GM21723 (cell line): Measurements from ENCODE around the gene KDM1B.
"Not testable (repeated sequence)": the region's sequence is repeated elsewhere in the genome, so short reads cannot be mapped to it uniquely, and the experiment has no call there.

Source experiments
- ATAC-seq: cut with Tn5 transposase; IDR thresholded peaks from one replicate; pipeline ENCODE4 v1.9.1; 2021; ENCODE audit warnings: mild to moderate bottlenecking, moderate library complexity; ENCODE audit not compliant: unreplicated experiment

KDM1B gene

DNA sequence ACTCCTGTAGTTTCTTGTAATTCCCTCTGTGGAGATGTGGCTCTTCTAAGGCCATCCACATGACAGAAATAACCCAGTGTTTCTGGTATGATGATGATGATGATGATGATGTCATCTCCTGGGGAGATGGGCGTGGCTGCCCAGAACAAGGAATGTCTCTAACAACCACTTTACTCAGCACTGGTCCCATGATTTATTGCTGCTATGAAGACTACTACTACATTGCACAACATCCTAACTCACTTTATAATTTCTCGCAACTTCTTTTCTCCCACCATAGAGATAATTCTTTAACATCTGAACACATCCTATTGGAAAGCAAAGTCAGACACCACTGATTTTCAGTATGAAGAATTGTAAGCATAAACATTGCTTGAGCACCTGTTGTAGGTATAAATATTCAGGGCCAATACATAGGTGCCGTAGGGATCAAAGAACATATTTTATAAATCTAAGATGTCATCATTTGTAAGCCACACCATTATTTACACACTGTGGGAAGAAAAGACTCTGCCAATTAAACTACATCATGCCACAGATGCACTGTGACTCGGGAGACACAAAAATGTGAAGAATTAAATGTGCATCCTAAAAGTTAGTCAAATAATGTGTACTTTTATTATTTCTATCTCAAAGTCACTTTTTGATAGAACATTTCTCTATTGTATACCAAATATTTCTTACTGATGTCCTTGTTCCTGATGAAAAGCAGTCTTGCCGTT, 6.8 kb upstream of the KDM1B start:
- ATAC-seq = no peak

DNA sequence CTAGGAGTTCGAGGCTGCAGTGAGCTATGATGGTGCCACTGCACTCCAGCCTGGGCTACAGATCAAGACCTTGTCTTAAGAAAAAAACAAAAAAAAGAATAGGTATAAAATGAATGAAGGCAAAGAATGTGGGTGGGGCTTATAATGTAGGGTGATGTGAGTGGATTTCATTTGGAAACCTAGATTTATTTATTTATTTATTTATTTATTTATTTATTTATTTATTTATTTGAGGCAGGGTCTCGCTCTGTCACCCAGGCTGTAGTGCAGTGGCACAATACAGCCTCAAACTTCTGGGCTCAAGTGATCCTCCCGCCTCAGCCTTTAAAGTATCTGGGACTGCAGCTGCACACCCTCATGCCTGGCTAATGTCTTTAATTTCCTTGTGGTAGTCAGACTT, 3.8 kb upstream of the KDM1B start:
- ATAC-seq = not testable (repeated sequence)

DNA sequence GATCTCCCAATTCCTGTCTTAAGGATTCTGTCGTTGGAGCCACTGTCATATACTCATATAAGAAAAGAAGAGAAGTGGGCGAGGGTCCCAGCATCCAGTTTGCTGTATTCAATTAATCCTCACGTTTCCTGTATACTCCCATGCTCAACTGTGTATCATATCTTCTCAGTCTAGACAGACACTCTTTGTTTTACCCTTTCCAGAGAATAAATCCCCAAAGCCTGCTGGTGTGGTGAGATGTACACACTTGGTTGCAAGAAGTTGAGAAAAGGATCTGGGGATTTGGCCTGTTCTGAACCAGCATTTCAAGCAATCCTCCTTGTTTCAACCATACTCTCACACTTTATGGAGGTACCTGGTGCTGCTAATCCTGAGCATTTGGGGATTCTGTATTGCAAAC, 3.4 kb upstream of the KDM1B start:
- no peak for ATAC-seq

DNA sequence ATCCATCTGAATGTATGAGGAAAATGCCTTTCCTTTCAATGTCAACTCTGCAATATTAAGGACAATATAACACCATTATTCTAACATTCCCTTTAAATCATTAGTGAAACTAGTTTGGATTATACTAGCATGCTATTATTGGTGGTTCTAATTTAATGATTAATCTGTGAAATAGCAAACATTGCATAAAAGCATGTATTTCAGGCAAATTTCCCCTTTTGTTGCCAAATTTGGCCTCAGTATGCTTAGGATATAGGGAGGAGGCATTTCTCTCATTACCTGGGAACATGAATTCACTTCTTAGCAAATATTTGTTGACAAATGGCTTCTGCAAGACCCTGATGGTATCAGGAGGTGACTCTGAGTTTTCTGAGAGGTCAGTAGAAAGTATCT, 1.9 kb upstream of the KDM1B start:
- ATAC-seq = no peak

DNA sequence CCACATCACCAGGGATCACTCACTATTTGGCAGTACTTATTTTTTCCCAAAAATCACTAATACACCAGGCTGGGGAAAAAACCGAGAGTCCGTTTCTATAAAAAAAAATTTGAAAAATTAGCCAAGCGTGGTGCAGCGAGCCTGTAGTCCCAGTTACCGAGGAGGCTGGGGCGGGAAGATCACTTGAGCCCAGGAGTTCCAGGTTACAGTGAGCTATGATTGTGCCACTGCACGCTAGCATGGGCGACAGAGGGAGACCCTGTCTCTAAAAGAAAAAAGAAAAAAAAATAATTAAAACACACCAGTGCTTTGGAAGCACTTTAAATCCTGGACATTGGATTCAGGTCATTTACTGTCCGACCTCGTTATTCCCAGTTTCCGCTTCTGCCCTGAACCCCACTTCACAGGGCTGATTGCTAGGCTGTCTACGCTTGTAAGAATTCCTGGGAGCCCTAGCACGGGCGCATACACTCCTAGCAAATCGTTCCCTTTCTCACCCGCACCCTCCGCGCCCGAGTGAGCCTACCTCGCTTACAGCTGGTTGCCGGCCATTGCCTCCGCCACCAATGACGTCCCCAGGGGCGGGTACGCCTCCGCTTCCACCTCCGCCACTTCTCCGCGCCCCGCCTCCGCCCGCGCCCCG, 594 bp upstream of the KDM1B start, which contains the start of gene TPMT:
Gene TPMT, minus strand, starts transcription at position 571 of the 643 bp plus-strand sequence. CDS start 5,950 bp downstream, outside the sequence.
- ATAC-seq = peak; percentile 68

DNA sequence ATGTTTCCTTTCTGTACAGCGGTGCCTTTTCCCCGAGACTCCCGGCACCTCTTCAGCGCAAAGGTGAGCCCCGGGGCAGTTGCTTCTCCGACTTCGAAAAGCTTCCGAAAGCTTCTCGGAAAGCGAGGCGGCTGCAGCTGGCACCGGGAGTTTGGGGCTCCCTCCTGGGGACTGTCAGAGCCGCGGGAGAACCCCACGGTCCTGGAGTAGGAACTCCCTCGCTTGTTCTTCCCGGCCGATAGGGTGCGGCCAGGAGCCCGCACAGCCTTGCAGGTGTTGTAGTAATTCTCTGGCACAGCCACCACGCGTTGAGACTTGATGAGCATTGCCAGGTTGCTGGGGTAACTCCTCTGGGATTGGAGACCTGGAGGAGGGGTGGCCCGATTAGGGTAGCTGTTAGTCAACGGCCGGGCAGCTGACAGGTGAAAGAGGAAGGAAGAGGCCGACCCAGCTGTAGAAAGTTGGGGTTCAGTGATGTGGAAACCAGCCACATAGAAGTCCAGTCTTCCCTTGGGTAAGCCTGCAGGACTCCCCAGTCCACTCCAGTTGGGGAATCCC, 721 bp downstream of the KDM1B start:
- peak; percentile 41 for ATAC-seq

DNA sequence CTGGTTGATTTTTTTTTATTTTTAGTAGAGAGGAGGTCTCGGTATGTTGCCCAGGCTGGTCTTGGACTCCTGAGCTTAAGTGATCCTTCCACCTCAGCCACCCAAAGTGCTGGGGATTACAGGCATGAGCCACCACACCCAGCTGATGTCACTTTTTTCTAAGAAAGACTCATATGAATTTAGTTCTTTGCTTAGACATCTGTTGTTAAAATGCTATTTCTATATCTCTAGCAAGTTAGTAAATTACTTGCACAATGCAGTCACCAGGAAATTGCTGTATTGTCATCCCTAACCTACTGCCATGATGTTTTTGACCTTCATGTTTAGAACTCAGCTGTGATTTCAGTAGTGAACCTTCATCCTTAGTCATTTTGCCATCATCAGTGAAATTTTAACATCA, 5.7 kb downstream of the KDM1B start:
- no peak for ATAC-seq

DNA sequence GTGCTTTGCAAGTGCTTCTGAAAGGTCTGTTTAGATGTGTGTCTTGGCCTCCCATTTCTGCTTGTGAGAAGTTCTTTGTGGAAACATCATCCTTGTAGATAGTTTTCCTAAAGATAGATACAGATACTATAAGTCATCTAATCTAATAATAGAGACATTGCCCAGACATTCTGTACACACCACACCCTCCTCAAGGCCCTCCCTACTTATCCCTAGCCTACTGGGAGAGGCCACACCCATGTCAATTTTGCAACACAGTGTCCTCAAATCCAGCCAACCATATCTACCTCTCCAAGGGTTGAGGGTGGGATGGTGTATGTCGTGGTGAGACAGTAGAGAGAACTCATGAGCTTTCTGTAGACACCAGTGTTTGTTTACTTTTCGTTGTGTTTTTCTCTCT, 6.2 kb downstream of the KDM1B start:
- no peak for ATAC-seq

DNA sequence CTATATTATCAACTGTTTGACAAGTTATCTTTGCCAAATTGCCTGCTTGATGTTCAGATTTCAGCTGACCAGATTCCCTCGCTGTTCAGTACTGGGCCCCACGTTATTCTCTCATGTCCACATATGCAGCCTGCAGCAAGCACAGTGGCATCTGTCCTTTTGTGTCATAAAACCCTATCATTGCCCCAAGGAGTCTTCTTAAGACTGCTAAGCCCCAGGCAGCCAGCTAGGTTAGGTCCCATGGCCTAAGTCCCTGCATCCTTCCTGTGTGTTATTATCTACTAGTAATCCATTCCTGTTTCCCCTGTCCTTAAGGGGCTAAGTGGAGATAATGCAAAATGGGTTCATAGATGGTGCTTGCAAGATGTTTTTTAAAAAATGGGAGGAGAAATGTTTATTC, 7.2 kb downstream of the KDM1B start:
- ATAC-seq = no peak

DNA sequence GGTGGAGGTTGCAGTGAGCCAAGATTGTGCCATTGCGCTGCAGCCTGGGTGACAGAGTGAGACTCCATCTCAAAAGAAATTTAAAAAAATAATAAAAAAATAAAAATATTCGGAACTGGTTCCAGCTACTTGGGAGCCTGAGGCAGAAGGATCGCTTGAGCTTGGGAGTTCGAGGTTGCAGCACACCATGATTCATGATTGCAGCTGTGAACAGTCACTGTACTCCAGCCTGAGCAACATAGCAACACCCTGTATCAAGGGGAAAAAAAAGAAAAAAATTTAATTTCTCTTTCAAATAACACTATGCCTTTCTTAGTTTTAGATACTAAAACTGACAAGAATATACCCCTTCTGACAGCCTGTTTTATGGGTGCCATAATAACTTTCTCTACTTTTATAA, 10.5 kb downstream of the KDM1B start:
- ATAC-seq = no peak

DNA sequence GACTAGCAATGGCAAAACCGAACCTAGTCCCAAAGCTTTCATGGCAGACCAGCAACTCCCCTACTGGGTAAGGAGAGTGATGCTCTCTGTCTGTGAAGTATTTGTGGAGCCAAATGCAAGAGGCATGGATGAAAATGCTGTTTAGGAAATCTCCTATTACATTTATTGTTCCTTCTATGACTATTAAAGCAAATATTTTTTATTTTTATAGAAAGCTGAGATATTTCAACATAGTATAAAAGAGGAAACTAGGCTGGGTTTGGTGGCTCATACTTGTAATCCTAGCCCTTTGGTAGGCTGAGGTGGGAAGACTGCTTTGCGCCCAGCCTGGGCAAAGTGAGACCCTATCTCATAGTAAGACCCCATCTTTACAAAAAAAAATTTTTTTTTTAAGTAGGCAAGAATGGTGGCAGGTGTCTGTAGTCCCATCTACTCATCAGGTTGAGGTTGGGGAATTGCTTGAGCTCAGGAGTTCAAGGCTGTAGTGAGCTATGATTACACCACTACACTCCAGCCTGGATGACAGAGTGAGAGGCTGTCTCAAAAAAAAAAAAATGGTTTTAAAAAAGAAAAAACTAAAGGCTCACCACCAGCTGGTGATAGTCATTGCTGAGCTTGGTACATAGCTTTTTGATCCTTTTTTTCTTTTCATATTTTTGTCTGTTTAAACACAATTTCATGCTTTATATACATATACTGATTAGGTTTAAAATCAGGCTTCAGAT, 11.3 kb downstream of the KDM1B start:
- ATAC-seq = no peak

DNA sequence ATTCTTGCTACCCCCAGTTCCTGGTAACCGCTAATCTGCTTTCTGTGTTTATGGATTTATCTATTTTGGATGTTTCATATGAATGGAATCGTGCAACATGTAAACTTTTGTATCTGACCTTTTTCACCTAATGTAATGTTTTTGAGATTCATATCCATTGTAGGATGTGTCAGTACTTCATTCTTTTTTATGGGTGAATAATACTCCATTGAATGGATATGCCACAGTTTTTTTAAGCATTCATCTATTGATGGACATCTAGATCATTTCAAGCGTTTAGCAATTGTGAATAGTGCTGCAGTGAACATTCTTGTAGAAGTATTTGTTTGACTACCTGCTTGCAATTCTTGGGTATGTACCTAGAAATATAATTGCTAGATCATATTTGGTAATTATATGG, 13.0 kb downstream of the KDM1B start:
- no peak for ATAC-seq

DNA sequence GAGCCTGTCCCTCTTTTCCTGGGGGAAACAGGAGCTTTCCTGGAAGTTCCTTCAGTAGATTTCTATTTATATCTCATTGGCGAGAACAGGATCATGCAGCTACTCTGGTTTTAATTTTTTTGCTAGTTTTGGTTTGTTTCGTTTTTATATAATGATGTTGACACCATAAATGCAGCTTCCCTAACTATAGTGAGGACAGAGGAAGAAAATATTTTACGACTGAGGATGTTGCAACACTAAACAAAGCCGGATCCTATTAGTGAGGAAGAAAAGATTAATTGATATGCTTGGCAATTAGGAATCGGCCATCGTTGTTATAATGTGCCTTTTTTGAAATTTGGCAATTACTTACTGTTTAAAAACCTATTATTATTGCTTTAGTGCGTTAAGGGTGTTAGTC, 16.6 kb downstream of the KDM1B start:
- ATAC-seq = no peak

DNA sequence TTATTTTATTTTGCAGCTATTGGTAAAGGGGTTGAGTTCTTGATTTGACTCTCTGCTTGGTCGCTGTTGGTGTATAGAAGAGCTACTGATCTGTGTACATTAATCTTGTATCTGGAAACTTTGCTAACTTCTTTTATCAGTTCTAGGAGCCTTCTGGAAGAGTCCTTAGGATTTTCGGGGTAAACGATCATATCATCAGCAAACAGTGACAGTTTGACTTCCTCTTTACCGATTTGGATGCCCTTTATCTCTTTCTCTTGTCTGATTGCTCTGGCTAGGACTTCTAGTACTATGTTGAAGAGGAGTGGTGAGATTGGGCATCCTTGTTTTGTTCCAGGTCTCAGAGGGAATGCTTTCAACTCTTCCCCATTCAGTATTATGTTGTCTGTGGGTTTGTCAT, 21.0 kb downstream of the KDM1B start:
- ATAC-seq = not testable (repeated sequence)

DNA sequence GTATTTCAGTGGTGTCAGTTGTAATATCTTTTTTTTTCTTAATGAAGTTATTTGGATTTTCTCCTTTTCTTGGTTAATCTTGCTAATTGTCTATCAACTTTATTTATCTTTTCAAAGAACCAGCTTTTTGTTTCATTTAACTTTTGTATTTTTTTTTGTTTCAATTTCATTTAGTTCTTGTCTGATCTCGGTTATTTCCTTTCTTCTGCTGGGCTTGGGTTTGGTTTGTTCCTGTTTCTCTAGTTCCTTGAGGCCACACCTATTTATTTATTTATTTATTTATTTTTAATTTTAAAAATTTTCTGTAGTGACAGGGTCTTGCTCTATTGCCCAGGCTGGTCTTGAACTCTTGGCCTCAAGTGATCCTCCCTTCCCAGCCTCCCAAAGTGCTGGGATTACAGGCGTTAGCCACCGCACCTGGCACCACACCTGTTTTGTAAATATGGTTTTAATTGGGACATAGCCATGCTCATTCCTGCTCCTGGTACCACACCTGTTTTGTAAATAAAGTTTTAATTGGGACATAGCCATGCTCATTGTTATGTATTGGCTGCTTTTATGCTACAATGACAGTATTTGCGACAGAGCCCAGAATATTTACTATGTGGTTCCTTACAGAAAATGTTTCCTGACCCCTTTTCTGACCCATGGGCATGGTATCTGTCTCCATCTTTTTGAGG, 22.2 kb downstream of the KDM1B start:
- ATAC-seq = no peak

DNA sequence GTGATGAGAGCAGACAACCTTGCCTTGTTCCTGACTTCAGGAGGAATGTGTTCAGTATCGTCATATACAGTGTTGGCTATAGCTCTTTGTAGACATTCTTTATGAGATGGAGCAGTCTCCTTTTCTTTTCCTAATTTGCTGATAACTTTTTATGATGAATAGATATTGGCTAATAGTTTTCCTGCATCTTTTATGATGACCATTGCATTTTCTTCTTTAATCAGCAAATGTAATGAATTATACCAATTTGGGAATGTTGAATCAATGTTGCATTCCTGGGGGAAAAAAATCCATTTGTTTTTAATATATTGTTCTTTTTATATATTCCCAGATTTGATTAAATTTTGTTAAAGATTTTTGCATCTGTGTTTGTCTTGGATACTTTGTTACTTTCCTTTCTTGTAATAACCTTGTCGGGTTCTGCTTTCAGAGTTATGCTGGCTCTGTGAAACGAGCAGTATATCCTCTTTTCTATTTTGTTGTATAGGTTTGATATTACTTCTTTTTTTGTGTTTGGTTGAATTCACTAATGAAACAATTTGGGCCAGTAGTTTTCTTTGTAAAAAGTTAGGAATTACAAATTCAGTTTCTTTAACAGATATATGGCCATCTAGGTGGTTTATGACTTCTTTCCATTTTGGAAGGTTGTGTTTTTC, 23.9 kb downstream of the KDM1B start:
- ATAC-seq = no peak

DNA sequence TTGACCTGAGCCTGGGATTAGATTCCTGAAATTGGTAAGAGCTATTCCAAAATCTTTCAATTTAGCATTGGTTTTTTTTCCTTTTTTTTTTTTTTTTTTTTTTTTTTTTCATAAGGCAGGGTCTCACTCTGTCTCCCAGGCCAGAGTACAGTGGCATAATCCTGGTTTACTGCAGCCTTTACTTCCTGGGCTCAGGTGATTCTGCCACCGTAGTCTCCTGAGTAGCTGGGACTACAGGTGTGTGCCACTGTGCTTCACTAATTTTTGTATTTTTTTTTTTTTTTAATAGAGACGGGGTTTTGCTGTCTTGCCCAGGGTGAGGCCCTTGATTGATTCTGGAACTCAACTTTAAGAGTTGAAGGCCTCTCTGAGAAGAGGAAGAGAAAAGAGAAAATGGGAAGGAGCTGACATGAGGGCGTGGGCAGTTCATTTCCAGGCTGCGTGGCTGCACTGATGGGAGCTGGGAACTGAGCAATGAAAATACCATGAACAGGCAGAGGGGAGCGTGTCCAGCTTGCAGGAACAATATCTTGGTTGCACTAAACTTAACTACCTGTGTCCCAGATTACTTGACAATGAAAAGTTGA, 24.6 kb downstream of the KDM1B start:
- no peak for ATAC-seq

DNA sequence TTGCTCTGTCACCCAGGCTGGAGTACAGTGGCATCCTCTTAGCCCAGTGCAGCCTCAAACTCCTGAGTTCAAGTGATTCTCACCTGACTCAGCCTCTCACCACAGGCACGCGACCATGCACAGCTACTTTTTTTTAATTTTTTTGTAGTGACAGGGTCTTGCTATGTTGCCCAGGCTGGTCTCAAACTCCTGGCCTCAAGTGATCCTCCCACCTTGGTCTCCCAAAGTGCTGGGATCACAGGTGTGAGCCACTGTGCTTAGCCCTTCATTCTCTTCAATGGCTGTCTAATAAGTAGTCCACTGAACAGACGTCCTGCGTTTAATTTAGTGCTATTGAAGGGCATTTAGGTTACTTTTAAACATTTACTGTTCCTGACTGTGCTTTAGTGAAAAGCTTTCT, 27.3 kb downstream of the KDM1B start:
- ATAC-seq = no peak

DNA sequence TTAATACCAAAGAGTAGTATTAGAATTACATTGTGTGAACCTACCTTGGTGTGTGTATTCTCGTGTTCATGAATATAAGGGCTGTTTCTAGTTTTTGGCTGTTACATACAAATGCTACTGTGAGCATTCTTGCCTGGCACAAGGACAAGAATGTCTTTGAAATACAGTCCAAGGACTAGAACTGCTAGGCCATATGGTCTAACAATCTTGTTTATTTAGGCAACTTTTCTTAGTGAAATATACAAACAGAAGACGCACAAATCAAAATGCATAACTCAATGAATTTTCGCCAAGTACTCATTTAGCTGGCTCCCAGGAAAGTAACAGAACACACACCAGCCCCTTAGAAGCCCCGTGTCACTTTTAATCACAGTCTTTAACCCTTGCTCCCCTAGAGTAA, 28.5 kb downstream of the KDM1B start:
- ATAC-seq = no peak

DNA sequence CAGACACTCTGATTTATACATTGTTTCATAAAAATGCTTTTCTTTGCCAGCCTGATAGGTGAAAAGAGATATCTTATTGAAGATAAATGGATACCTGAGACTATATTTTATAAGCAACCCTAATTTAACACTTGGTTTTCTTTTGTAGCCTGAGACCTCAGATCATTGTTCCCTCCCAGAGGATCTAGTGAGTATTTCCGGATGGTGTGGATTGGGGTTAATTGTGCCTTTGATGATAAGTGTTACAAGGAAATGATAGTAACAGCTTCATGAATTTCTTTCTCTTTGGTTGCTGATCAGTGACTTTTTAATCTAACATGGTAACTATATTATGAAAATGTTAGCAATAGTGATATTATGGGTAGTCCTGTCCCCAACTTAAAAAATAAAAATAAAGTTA, 30.4 kb downstream of the KDM1B start:
- ATAC-seq = no peak
